CD4-positive, alpha-beta T cell treated with Interleukin-15 for 4 hours (primary cell): ENCODE data around the gene RAB8B.
A peak's percentile ranks its signal among the peaks of the same experiment; 100 is the strongest.
"Not testable (repeated sequence)": the region's sequence is repeated elsewhere in the genome, so short reads cannot be mapped to it uniquely, and the experiment has no call there.

Source experiments
- DNase-seq: peaks from one replicate; pipeline ENCODE4 v3.0.0-alpha.2; 2020; ENCODE audit warnings: low spot score

Gene RAB8B

GRCh38 chr15:63210151-63211091 lies 21.0 kb downstream of the RAB8B start:
- no peak for DNase-seq

- DNase-seq, result no peak
Measured at GRCh38 chr15:63211092-63211490, 21.7 kb downstream of the RAB8B start.

- no peak for DNase-seq
Measured at GRCh38 chr15:63211549-63211948, 22.1 kb downstream of the RAB8B start.

- DNase-seq, result peak; percentile 58
Measured at GRCh38 chr15:63212050-63213004, 22.9 kb downstream of the RAB8B start.

- DNase-seq, result no peak
Measured at GRCh38 chr15:63218100-63218808, 28.8 kb downstream of the RAB8B start.

GRCh38 chr15:63219196-63219710 lies 29.8 kb downstream of the RAB8B start:
- DNase-seq, result no peak

GRCh38 chr15:63221346-63221745 lies 31.9 kb downstream of the RAB8B start:
- no peak for DNase-seq

- DNase-seq, result no peak
Measured at GRCh38 chr15:63223463-63223862, 34.1 kb downstream of the RAB8B start.

- DNase-seq, result no peak
Measured at GRCh38 chr15:63225381-63225780, 36.0 kb downstream of the RAB8B start.

- DNase-seq, result no peak
Measured at GRCh38 chr15:63226155-63226883, 36.9 kb downstream of the RAB8B start.

GRCh38 chr15:63226966-63227401 lies 37.6 kb downstream of the RAB8B start:
- DNase-seq, result no peak

- DNase-seq, result no peak
Measured at GRCh38 chr15:63227689-63228088, 38.3 kb downstream of the RAB8B start.

GRCh38 chr15:63231206-63231605 lies 41.8 kb downstream of the RAB8B start:
- DNase-seq, result no peak

GRCh38 chr15:63231706-63232105 lies 42.3 kb downstream of the RAB8B start:
- no peak for DNase-seq

- peak; percentile 44 for DNase-seq
Measured at GRCh38 chr15:63232405-63232804, 43.0 kb downstream of the RAB8B start.

GRCh38 chr15:63232943-63233342 lies 43.5 kb downstream of the RAB8B start:
- no peak for DNase-seq

- no peak for DNase-seq
Measured at GRCh38 chr15:63233667-63234423, 44.4 kb downstream of the RAB8B start.

GRCh38 chr15:63234451-63234870 lies 45.1 kb downstream of the RAB8B start:
- no peak for DNase-seq

GRCh38 chr15:63236272-63236671 lies 46.9 kb downstream of the RAB8B start:
- no peak for DNase-seq

GRCh38 chr15:63237086-63237485 lies 47.7 kb downstream of the RAB8B start:
- DNase-seq, result not testable (repeated sequence)
